H9 (cell line): ENCODE data around the gene GIGYF1. TPM values are rescaled to one million over a fixed set of nuclear protein-coding genes. Genes with fewer than 3 reads are reported as not detected.

Source experiments
- DNase-seq: peaks from one replicate; pipeline ENCODE4 v3.0.0-alpha.2; 2017
- H2AFZ ChIP-seq: one replicate; pipeline ENCODE4 v1.6.1; 2013; ENCODE audit warnings: mild to moderate bottlenecking, low read length, control low read depth, moderate library complexity
- H2AK5ac ChIP-seq: 2 replicates; pipeline ENCODE4 v1.6.1; 2013; ENCODE audit warnings: low read length, control low read depth, mixed read lengths; ENCODE audit not compliant: insufficient read length
- H2BK120ac ChIP-seq: one replicate; pipeline ENCODE4 v1.6.1; 2013; ENCODE audit warnings: low read depth, mild to moderate bottlenecking, low read length, control low read depth, inconsistent platforms; ENCODE audit not compliant: poor library complexity, severe bottlenecking
- H2BK12ac ChIP-seq: 2 replicates; pipeline ENCODE4 v1.6.1; 2013; ENCODE audit warnings: low read length, control low read depth, mixed read lengths, low read depth; ENCODE audit not compliant: insufficient read length
- H2BK15ac ChIP-seq: 2 replicates; pipeline ENCODE4 v1.6.1; 2013; ENCODE audit warnings: low read depth, low read length, control low read depth
- H2BK20ac ChIP-seq: one replicate; pipeline ENCODE4 v1.6.1; 2013; ENCODE audit warnings: low read depth, mild to moderate bottlenecking, low read length, control low read depth, inconsistent platforms; ENCODE audit not compliant: poor library complexity, severe bottlenecking
- H2BK5ac ChIP-seq: 2 replicates; pipeline ENCODE4 v1.6.1; 2013; ENCODE audit warnings: low read length, control low read depth, mixed read lengths; ENCODE audit not compliant: insufficient read length
- H3K14ac ChIP-seq: 2 replicates; pipeline ENCODE4 v1.6.1; 2013; ENCODE audit warnings: low read length, control low read depth; ENCODE audit not compliant: insufficient read depth
- H3K18ac ChIP-seq: 2 replicates; pipeline ENCODE4 v1.6.1; 2013; ENCODE audit warnings: low read depth, mild to moderate bottlenecking, mixed read lengths, low read length, control low read depth; ENCODE audit not compliant: insufficient read length
- H3K23ac ChIP-seq: 2 replicates; pipeline ENCODE4 v1.6.1; 2013; ENCODE audit warnings: low read length, control low read depth, mixed read lengths, low read depth; ENCODE audit not compliant: insufficient read length
- H3K23me2 ChIP-seq: 2 replicates; pipeline ENCODE4 v1.6.1; 2013; ENCODE audit warnings: low read depth, mild to moderate bottlenecking, mixed read lengths, low read length, control low read depth; ENCODE audit not compliant: insufficient read length, poor library complexity, severe bottlenecking
- H3K27ac ChIP-seq: 2 replicates; pipeline ENCODE4 v1.5.1; 2013; ENCODE audit warnings: low read length, control low read depth, mixed read lengths, low read depth; ENCODE audit not compliant: insufficient read length
- H3K27me3 ChIP-seq: 2 replicates; pipeline ENCODE4 v1.6.1; 2013; ENCODE audit warnings: low read length, control low read depth, inconsistent platforms; ENCODE audit not compliant: insufficient read depth
- H3K4ac ChIP-seq: 2 replicates; pipeline ENCODE4 v1.6.1; 2013; ENCODE audit warnings: low read depth, mild to moderate bottlenecking, control low read depth, inconsistent platforms, low read length, moderate library complexity
- H3K4me1 ChIP-seq: 2 replicates; pipeline ENCODE4 v1.6.1; 2013; ENCODE audit warnings: low read length, control low read depth, inconsistent platforms; ENCODE audit not compliant: insufficient read depth
- H3K4me2 ChIP-seq: 2 replicates; pipeline ENCODE4 v1.6.1; 2013; ENCODE audit warnings: low read length, control low read depth, mixed read lengths; ENCODE audit not compliant: insufficient read length, insufficient read depth
- H3K56ac ChIP-seq: 2 replicates; pipeline ENCODE4 v1.6.1; 2013; ENCODE audit warnings: low read depth, mild to moderate bottlenecking, mixed read lengths, low read length, control low read depth; ENCODE audit not compliant: insufficient read length
- H3K79me1 ChIP-seq: 2 replicates; pipeline ENCODE4 v1.6.1; 2013; ENCODE audit warnings: low read depth, mild to moderate bottlenecking, moderate library complexity, low read length, control low read depth, inconsistent platforms; ENCODE audit not compliant: insufficient read depth, poor library complexity, severe bottlenecking
- H3K79me2 ChIP-seq: 2 replicates; pipeline ENCODE4 v1.6.1; 2013; ENCODE audit warnings: low read length, control low read depth, inconsistent platforms; ENCODE audit not compliant: insufficient read depth
- H3K9ac ChIP-seq: 2 replicates; pipeline ENCODE4 v1.6.1; 2013; ENCODE audit warnings: low read length, control low read depth, mixed read lengths; ENCODE audit not compliant: insufficient read length; ENCODE audit errors: extremely low read depth
- H3K9me3 ChIP-seq: one replicate; pipeline ENCODE4 v1.6.1; 2013; ENCODE audit warnings: low read depth, low read length, inconsistent platforms; ENCODE audit not compliant: control insufficient read depth
- H3T11ph ChIP-seq: one replicate; pipeline ENCODE4 v1.6.1; 2013; ENCODE audit warnings: mild to moderate bottlenecking, low read length, control low read depth, inconsistent platforms
- H4K20me1 ChIP-seq: one replicate; pipeline ENCODE4 v1.6.1; 2013; ENCODE audit not compliant: control insufficient read depth, insufficient read length, insufficient read depth
- H4K5ac ChIP-seq: 2 replicates; pipeline ENCODE4 v1.6.1; 2013; ENCODE audit warnings: low read depth, mild to moderate bottlenecking, mixed read lengths, low read length, control low read depth; ENCODE audit not compliant: insufficient read length
- H4K8ac ChIP-seq: replicated peaks from 2 replicates; pipeline ENCODE4 v1.6.1; 2013; ENCODE audit warnings: low read length, control low read depth, mixed read lengths, low read depth; ENCODE audit not compliant: insufficient read length
- H4K91ac ChIP-seq: 2 replicates; pipeline ENCODE4 v1.6.1; 2013; ENCODE audit warnings: low read depth, mild to moderate bottlenecking, moderate library complexity, mixed read lengths, low read length, control low read depth; ENCODE audit not compliant: insufficient read length
- H3K27ac Mint-ChIP-seq, 3 experiments: 2 replicates in 2 of 3; 3 replicates in 1 of 3; pipeline ENCODE4 v1.8.0; 2020 to 2021; ENCODE audit warnings: mixed read lengths in 3 of 3, mild to moderate bottlenecking in 1 of 3, moderate library complexity in 1 of 3
- H3K27me3 Mint-ChIP-seq: 2 replicates; pipeline ENCODE4 v1.8.0; 2021; ENCODE audit warnings: low read depth, mild to moderate bottlenecking, moderate library complexity, mixed read lengths
- H3K36me3 Mint-ChIP-seq, 3 experiments: 2 replicates in 2 of 3; 3 replicates in 1 of 3; pipeline ENCODE4 v1.8.0; 2020 to 2021; ENCODE audit warnings: low read depth in 3 of 3, mixed read lengths in 3 of 3; ENCODE audit not compliant: insufficient read depth in 1 of 3
- H3K4me1 Mint-ChIP-seq, 2 experiments: 2 replicates each; pipeline ENCODE4 v1.8.0; 2020; ENCODE audit warnings: mixed read lengths in 2 of 2
- H3K4me3 Mint-ChIP-seq, 2 experiments: 2 replicates in 1 of 2; 3 replicates in 1 of 2; pipeline ENCODE4 v1.8.0; 2020 to 2021; ENCODE audit warnings: mild to moderate bottlenecking in 2 of 2, mixed read lengths in 2 of 2, moderate library complexity in 1 of 2
- H3K9me3 Mint-ChIP-seq, 2 experiments: 2 replicates in 1 of 2; 3 replicates in 1 of 2; pipeline ENCODE4 v1.8.0; 2020; ENCODE audit warnings: mild to moderate bottlenecking in 2 of 2, mixed read lengths in 2 of 2, moderate library complexity in 1 of 2
- CTCF ChIP-seq: fragments of 200-600 bp; sonication (generic); conservative IDR thresholded peaks from 3 replicates; pipeline ENCODE4 v1.8.0; 2021; ENCODE audit warnings: antibody characterized with exemption, mild to moderate bottlenecking
- WGBS: extraction: QIAGEN DNeasy Blood & Tissue Kit; methylation state at CpG from one replicate; pipeline ENCODE4 v1.1.7; 2013; ENCODE audit warnings: missing lambda C conversion rate, low lambda C conversion rate, mixed read lengths; ENCODE audit not compliant: insufficient read length; ENCODE audit errors: extremely low coverage; 5-methylcytosine and 5-hydroxymethylcytosine counted together
- total RNA-seq: library from RNA; stranded (reverse); gene quantifications from 2 replicates; pipeline ENCODE4 v1.2.1, GENCODE V29; 2021

The GIGYF1 gene
- total RNA-seq, 1 experiment from 2014 or later = 104 TPM

- Histone ChIP-seq H3K56ac (no peak overlapping the region), H3K14ac (no peak overlapping the region), H3K79me2 (no peaks in the 10 kb centered on the region), H3K4ac (no peak overlapping the region), H3K18ac (no peak overlapping the region), H3K27me3 (peaks cover 9% of the 10 kb centered on the region; the same call in 1 of the 2 replicates), H3K4me2 (peak overlapping the region; percentile 85), H2BK20ac (no peak overlapping the region), H2BK12ac (no peak overlapping the region), H2AK5ac (no peak overlapping the region), H3K4me1 (no peaks in the 10 kb centered on the region), H4K8ac (no peak overlapping the region), H3T11ph (no peak overlapping the region), H2BK15ac (no peak overlapping the region), H4K20me1 (no peaks in the 10 kb centered on the region), H3K9me3 (no peaks in the 10 kb centered on the region), H3K23me2 (peaks cover 5% of the 10 kb centered on the region), H2AFZ (no peak overlapping the region), H2BK5ac (no peak overlapping the region), H3K27ac (no peak overlapping the region), H3K9ac (no peak overlapping the region), H2BK120ac (no peak overlapping the region), H4K91ac (no peak overlapping the region), H3K79me1 (no peaks in the 10 kb centered on the region), H3K23ac (no peak overlapping the region), H4K5ac (no peak overlapping the region)
- Mint-ChIP-seq H3K4me3 (peak overlapping the region; percentile 48 to 78; a peak in 4 of 5 replicates), H3K27ac (no peak overlapping the region), H3K36me3 (no peaks in the 10 kb centered on the region; a peak in 2 of 7 replicates), H3K9me3 (peaks cover 9 to 16% of the 10 kb centered on the region in 2 experiments), H3K4me1 (peaks cover 8 to 16% of the 10 kb centered on the region in 2 experiments), H3K27me3 (peaks cover 84% of the 10 kb centered on the region)
- no peak for TF ChIP-seq CTCF
- WGBS = no CpG with 5 or more reads among the region's 8 CpGs
- no peak for DNase-seq
These were observed 27.4 kb upstream of the GIGYF1 start for GRCh38 chr7:100721505-100721812.
